Measurements from ENCODE around the gene NPM3.
"Not testable (repeated sequence)": the region's sequence is repeated elsewhere in the genome, so short reads cannot be mapped to it uniquely, and the experiment has no call there.

The NPM3 gene

GRCh38 chr10:101807158-101807557 is 23.9 kb upstream of the NPM3 start:
- no peak for DNase-seq (ENCODE audit: low read depth, low spot score)

- no peak for DNase-seq (ENCODE audit: low read depth, low spot score)
These were observed 20.3 kb upstream of the NPM3 start for GRCh38 chr10:101803511-101803910.

- DNase-seq (ENCODE audit: low read depth, low spot score), result no peak
These were observed 14.3 kb upstream of the NPM3 start for GRCh38 chr10:101797403-101798059.

GRCh38 chr10:101793526-101793925 is 10.3 kb upstream of the NPM3 start:
- DNase-seq (ENCODE audit: low read depth, low spot score), result no peak

GRCh38 chr10:101789686-101790085 is 6.4 kb upstream of the NPM3 start:
- no peak for DNase-seq (ENCODE audit: low read depth, low spot score)

GRCh38 chr10:101789231-101789630 is 6.0 kb upstream of the NPM3 start:
- DNase-seq (ENCODE audit: low read depth, low spot score), result not testable (repeated sequence)

- no peak for DNase-seq (ENCODE audit: low read depth, low spot score)
These were observed 2.6 kb upstream of the NPM3 start for GRCh38 chr10:101785801-101786200.

- no peak for DNase-seq (ENCODE audit: low read depth, low spot score)
These were observed 1.3 kb upstream of the NPM3 start for GRCh38 chr10:101784558-101784957.

GRCh38 chr10:101783736-101784118 is 481 bp upstream of the NPM3 start:
- no peak for DNase-seq (ENCODE audit: low read depth, low spot score)

- no peak for DNase-seq (ENCODE audit: low read depth, low spot score)
These were observed 1.0 kb downstream of the NPM3 start for GRCh38 chr10:101781984-101782810.

DNA sequence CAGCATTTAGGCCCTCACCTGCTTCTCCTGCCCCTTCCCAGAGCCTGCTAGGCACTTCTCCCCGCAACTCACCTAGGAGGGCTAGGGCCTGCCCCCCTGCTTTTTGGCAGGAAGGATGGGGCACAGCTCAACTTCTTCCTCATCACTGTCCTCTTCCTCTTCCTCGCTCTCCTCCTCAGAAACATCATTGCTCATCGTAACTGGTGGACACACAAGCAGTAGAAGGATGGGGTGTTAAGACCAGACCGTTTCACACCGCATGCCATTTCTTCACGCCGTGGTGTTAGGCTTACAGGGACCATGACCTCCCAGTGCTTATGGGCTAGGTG is 1.6 kb downstream of the NPM3 start:
- no peak for DNase-seq (ENCODE audit: low read depth, low spot score)

GRCh38 chr10:101780818-101781654 is 2.2 kb downstream of the NPM3 start:
- DNase-seq (ENCODE audit: low read depth, low spot score), result peak; percentile 52

DNA sequence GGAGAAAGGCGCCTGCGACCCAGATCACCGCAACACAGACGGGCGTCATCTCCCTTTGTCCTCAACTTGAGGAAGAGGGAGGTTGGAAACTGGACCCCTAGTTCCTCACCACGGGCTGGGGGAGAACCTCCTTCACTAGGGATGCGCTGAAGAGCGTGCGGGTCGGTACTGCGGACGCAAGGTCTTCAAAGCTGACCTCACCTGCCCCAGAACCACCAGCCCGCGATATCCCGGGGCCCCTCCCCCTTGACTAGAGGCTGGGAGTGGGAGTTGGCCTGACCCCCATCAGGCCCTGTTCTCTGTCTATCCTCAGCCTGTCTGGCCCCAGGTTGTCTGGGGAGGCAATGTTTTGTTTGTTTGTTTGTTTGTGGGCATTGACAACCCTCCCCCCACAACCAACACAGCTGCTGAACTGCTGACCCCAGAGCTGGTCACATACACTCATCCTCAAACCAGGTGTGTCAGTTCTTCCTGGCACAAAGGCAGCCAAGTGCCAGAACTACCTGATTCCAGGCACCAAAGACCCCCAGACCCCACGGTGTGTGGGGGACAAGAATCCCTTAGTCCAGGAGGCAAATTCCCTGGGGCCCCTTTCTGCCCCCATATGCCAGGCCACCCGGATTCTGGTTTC is 2.9 kb downstream of the NPM3 start:
- DNase-seq (ENCODE audit: low read depth, low spot score), result no peak

DNA sequence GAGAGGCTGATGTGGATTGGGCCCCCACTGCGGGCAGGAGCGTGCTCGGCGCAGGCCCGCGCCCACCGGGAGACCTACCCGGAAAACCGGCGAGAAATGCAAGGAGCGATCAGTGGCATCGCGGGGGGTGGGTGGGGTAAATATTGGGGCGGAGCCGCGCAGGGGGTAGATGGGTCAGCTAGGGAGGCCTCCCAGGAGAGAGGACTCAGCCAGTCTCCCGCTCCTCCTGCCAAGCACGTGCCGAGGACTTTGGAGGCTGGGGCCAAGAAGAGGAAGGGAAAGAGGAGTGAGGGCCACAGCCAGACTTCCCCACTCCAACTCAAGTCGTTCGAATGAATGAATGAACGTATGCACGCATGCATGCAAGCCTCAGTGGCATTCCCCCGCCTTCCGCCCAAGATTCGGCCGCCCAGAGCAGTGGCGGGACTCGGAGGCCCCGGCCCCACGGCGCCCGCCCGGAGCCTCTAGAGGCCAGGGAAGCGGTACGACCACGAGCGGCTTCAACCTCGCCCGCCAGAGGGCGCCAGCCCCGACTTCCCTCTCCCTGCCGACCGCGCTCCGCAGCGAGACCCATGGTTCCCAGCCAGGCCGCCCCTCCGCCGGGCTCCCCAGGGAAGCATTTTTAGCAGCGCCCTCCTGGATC is 3.6 kb downstream of the NPM3 start:
- DNase-seq (ENCODE audit: low read depth, low spot score), result peak; percentile 67

DNA sequence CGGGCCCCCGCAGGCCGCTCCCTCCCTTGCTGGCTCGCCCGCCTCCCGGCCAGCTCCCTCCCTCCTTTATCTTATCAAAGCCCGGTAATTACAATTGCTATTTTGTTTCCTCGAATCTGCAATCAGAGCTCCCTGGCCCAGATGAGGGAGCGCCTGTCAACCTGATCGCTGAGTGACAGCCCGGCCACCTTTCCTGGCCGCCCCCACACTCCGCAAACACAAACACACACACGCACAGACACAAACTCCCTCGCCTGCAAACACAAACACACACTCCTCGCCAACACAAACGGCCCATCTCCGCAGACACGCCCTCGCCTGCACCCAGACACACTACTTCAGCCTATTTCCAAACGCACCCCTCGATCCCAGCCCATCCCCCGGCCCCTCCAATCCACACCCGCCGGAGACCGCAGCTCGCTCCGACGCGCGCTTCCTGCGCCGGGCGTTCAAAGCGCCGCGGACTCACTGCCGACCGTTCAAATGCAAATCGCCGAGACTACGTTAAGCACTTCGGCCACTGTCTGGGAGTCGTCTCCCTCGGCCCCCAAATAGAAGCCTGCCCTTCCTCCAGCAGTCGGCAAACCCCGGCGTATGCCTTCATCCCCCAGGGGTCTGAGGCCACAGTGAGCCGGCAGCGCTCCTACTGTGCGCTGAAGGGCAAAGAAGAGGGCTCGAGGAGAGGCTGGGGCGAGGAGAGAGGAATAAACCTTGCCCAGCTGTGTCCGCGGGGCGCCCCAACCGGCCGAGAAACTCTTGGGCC is 4.3 kb downstream of the NPM3 start:
- no peak for DNase-seq (ENCODE audit: low read depth, low spot score)

GRCh38 chr10:101778151-101778780 is 5.0 kb downstream of the NPM3 start:
- no peak for DNase-seq (ENCODE audit: low read depth, low spot score)

DNA sequence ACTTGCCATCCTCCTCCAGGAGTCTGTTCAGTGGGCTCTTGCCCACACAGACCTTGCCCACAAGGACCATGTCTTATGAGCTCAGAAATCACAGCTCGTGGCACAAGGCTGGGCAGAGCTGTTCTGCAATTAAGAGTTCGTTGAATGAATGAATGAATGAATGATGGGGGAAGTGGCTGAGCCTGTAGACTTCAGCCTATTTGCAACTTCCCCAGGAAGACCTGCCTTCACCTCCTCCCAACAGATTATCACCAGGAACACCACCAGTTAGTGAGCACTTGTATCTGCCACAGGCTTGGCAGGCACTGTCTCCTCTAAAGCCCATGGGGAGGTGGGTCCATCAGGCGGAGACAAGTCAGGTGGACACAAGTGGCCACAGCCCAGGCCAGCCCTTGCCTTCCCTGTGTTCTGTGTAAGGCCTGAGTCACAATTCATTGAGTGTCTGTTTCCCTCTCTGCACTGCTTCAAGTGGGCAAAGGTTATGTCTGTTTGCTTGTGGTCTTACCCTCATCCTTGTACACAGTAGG is 5.6 kb downstream of the NPM3 start:
- no peak for DNase-seq (ENCODE audit: low read depth, low spot score)

DNA sequence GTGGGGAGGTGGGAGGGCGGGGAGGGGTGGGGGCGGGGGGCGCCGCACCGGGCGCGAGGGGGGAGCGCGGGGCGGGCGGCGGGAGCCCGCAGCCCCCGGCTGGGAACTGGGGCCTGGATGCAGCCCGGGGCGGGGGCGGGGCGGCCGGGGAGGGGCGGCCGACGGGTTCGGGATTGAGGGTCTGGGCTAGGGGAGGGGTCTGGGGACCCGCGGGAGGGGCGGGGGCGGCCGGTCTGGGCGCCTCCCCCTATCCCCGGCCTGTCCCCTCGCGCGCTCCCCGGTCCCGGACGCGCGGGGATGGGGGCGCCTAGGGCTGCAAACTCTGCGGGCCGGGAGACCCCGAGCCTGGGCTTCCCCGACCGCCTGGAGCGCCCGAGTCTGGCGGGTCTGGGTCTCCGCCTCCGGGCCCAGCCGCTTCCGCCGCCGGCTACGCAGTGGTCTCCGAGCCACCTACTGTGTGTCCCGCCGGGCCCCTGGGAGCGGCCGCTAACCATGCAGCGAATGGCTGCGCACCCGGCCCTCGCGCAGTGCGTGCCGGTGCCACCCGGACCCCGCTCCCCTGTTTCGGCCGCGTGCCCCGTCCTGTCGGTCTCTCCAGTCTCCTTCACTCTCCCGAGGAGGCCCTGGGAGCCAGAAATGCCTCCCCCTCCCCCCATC is 7.0 kb downstream of the NPM3 start:
- no peak for DNase-seq (ENCODE audit: low read depth, low spot score)

All from activated CD4-positive, CD25-positive, alpha-beta regulatory T cell treated with anti-CD3 and anti-CD28 coated beads, Interleukin-2, amount 50 U/mL, for 16 hours (primary cell).